GM12878 (cell line): ENCODE measurements around the gene LRRC8B. TPM values are rescaled to one million over a fixed set of nuclear protein-coding genes. Genes with fewer than 3 reads are reported as not detected.

Experiments
- CBFB ChIP-seq: IDR thresholded peaks from 2 replicates; pipeline ENCODE4 v1.6.1; 2016; ENCODE audit warnings: antibody characterized with exemption, low read depth
- CHD2 ChIP-seq: IDR thresholded peaks from 2 replicates; pipeline ENCODE4 v1.6.1; 2011; ENCODE audit warnings: low read depth, low read length, improper control_type of control experiment, borderline replicate concordance
- DPF2 ChIP-seq: fragments of 450-650 bp; IDR thresholded peaks from 2 replicates; pipeline ENCODE4 v1.6.1; 2017; ENCODE audit warnings: mild to moderate bottlenecking
- EGR1 ChIP-seq, 2 experiments: IDR thresholded peaks; 1 replicate in 1 of 2; 2 replicates in 1 of 2; pipeline ENCODE4 v1.6.1; 2011 to 2012; ENCODE audit warnings: low read depth in 2 of 2, low read length in 2 of 2, borderline replicate concordance in 1 of 2, mild to moderate bottlenecking in 1 of 2, moderate library complexity in 1 of 2
- ESRRA ChIP-seq: IDR thresholded peaks from 2 replicates; pipeline ENCODE4 v1.6.1; 2012; ENCODE audit warnings: mild to moderate bottlenecking, low read length, improper control_type of control experiment
- MTA3 ChIP-seq: IDR thresholded peaks from 2 replicates; pipeline ENCODE4 v1.6.1; 2012; ENCODE audit warnings: low read length, inconsistent platforms, borderline replicate concordance
- NBN ChIP-seq: fragments of 450-650 bp; IDR thresholded peaks from 2 replicates; pipeline ENCODE4 v1.6.1; 2016
- NRF1 ChIP-seq: conservative IDR thresholded peaks from 2 replicates; pipeline ENCODE4 v1.6.1; 2011; ENCODE audit warnings: mild to moderate bottlenecking, low read depth, low read length, improper control_type of control experiment
- RAD21 ChIP-seq: IDR thresholded peaks from 2 replicates; pipeline ENCODE4 v1.6.1; 2011; ENCODE audit warnings: mild to moderate bottlenecking, low read depth, low read length, moderate library complexity; ENCODE audit not compliant: insufficient read depth
- RAD51 ChIP-seq: fragments of 450-650 bp; IDR thresholded peaks from 2 replicates; pipeline ENCODE4 v1.6.1; 2016; ENCODE audit warnings: moderate library complexity, mild to moderate bottlenecking, inconsistent platforms
- polyA plus RNA-seq, 11 experiments: library from polyadenylated mRNA; depleted of rRNA in 4 of 11; unstranded in 6 of 11; stranded (reverse) in 5 of 11; fragments of >200 nt; fragmentation: Nextera tagmentation in 4 of 11; fragmentation: Illumina TruSeq in 1 of 11; extraction: Ambion mirVana in 4 of 11; extraction: Trizol in 1 of 11; gene quantifications; 1 replicate in 1 of 11; 2 replicates in 10 of 11; pipeline versions ENCODE4 v1.2.1 to v1.2.3, GENCODE V29; 2011 to 2016; ENCODE audit warnings: inconsistent platforms in 2 of 11, missing spikeins in 2 of 11, low read depth in 1 of 11
- total RNA-seq, 4 experiments: library from RNA; depleted of rRNA in 3 of 4; stranded (reverse); fragments of >200 nt in 3 of 4; fragmentation: Illumina TruSeq in 1 of 4; extraction: Trizol in 1 of 4; gene quantifications; 2 replicates each; pipeline versions ENCODE4 v1.2.1 to v1.2.3, GENCODE V29; 2013 to 2021
- TF ChIP-seq, protein P1 (sequence below): fragments of 150-350 bp; IDR thresholded peaks from 2 replicates; pipeline ENCODE4 v1.6.1; 2016; ENCODE audit warnings: low read depth, low read length
- TF ChIP-seq, protein P2 (sequence below), 3 experiments: IDR thresholded peaks in 2 of 3; conservative IDR thresholded peaks in 1 of 3; 2 replicates each; pipeline ENCODE4 v1.5.1; 2011; ENCODE audit warnings: low read depth in 3 of 3, low read length in 3 of 3, mild to moderate bottlenecking in 3 of 3, control low read depth in 2 of 3, moderate library complexity in 2 of 3, inconsistent platforms in 1 of 3, mixed read lengths in 1 of 3; ENCODE audit not compliant: control insufficient read depth in 2 of 3, insufficient read depth in 1 of 3; ENCODE audit errors: extremely low read depth in 1 of 3
- TF ChIP-seq, protein P3 (sequence below): fragments of 150-350 bp; IDR thresholded peaks from 2 replicates; pipeline ENCODE4 v1.6.1; 2014; ENCODE audit warnings: mild to moderate bottlenecking, low read depth, low read length
- TF ChIP-seq, protein P4 (sequence below): fragments of 450-650 bp; IDR thresholded peaks from 2 replicates; pipeline ENCODE4 v1.6.1; 2017; ENCODE audit warnings: mild to moderate bottlenecking

The LRRC8B gene
- total and polyA plus RNA-seq, 10 of the 15 experiments (the other 5 are each of a cell fraction or from before 2014, with no cell fraction given) = 1.3 to 9.2 (median 5.4) TPM

DNA sequence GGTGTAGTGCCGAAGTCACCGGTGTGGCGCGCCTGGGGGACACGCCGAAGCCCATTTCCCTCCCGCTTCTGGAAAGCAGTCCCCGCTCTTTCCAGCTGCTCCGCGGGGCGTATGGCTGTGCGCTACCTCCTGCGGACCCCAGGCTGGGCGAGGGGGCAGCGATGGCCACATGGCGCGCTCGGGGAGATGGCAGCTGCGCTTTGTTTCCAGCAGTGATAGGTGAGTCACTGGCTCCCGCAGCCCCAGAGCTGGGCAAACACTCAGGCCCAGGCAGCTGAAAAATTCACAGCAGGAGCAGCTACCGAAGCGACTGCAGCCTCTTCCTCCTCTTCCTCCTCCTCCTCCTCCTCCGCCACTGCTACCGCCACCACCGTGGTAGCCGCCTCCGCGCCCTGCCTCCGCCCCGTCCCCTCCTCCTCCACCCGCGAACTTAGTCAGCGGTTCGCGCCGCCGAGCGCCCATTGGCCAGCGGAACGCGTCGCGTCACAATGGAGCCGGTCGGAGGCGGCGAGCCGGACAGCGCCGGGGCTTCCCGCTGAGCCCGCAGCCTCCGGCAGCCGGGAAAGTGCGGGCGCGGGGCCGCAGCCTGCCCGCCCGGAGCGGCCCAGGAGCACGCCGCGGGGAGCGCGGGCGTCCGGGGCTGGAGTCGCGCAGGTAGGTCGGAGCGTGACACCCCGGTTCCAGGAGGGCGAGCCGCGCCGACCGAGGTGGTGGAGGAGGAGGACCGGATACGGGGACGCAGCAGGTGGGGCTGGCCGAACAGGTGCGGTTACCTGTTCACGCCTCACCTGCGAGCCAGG, at the start of gene LRRC8B (continued):
- TF ChIP-seq EGR1 (IDR thresholded peaks at IDR 0.05; ENCODE audit: borderline replicate concordance in 1 of 2, low read depth in 2 of 2, low read length in 2 of 2) (peak in 1 of 2 experiments; percentile 95; a peak in 2 of 3 replicates), CBFB (no peak; the same call in 1 of the 2 replicates), DPF2 (peak; percentile 96), NBN (peak; percentile 76), MTA3 (no peak), RAD51 (no peak), RAD21 (no peak), NRF1 (no peak), ESRRA (no peak), CHD2 (peak; percentile 83)
- TF ChIP-seq, protein P1, sequence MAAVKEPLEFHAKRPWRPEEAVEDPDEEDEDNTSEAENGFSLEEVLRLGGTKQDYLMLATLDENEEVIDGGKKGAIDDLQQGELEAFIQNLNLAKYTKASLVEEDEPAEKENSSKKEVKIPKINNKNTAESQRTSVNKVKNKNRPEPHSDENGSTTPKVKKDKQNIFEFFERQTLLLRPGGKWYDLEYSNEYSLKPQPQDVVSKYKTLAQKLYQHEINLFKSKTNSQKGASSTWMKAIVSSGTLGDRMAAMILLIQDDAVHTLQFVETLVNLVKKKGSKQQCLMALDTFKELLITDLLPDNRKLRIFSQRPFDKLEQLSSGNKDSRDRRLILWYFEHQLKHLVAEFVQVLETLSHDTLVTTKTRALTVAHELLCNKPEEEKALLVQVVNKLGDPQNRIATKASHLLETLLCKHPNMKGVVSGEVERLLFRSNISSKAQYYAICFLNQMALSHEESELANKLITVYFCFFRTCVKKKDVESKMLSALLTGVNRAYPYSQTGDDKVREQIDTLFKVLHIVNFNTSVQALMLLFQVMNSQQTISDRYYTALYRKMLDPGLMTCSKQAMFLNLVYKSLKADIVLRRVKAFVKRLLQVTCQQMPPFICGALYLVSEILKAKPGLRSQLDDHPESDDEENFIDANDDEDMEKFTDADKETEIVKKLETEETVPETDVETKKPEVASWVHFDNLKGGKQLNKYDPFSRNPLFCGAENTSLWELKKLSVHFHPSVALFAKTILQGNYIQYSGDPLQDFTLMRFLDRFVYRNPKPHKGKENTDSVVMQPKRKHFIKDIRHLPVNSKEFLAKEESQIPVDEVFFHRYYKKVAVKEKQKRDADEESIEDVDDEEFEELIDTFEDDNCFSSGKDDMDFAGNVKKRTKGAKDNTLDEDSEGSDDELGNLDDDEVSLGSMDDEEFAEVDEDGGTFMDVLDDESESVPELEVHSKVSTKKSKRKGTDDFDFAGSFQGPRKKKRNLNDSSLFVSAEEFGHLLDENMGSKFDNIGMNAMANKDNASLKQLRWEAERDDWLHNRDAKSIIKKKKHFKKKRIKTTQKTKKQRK = no peak
- TF ChIP-seq, protein P2, sequence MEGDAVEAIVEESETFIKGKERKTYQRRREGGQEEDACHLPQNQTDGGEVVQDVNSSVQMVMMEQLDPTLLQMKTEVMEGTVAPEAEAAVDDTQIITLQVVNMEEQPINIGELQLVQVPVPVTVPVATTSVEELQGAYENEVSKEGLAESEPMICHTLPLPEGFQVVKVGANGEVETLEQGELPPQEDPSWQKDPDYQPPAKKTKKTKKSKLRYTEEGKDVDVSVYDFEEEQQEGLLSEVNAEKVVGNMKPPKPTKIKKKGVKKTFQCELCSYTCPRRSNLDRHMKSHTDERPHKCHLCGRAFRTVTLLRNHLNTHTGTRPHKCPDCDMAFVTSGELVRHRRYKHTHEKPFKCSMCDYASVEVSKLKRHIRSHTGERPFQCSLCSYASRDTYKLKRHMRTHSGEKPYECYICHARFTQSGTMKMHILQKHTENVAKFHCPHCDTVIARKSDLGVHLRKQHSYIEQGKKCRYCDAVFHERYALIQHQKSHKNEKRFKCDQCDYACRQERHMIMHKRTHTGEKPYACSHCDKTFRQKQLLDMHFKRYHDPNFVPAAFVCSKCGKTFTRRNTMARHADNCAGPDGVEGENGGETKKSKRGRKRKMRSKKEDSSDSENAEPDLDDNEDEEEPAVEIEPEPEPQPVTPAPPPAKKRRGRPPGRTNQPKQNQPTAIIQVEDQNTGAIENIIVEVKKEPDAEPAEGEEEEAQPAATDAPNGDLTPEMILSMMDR (IDR thresholded peaks at IDR 0.05 in 2 of 3, conservative IDR thresholded peaks at IDR 0.05 in 1 of 3; ENCODE audit: control insufficient read depth in 2 of 3, extremely low read depth in 1 of 3, insufficient read depth in 1 of 3, low read depth in 3 of 3, low read length in 3 of 3) = no peak
- TF ChIP-seq, protein P3, sequence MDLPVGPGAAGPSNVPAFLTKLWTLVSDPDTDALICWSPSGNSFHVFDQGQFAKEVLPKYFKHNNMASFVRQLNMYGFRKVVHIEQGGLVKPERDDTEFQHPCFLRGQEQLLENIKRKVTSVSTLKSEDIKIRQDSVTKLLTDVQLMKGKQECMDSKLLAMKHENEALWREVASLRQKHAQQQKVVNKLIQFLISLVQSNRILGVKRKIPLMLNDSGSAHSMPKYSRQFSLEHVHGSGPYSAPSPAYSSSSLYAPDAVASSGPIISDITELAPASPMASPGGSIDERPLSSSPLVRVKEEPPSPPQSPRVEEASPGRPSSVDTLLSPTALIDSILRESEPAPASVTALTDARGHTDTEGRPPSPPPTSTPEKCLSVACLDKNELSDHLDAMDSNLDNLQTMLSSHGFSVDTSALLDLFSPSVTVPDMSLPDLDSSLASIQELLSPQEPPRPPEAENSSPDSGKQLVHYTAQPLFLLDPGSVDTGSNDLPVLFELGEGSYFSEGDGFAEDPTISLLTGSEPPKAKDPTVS = no peak
- TF ChIP-seq, protein P4, sequence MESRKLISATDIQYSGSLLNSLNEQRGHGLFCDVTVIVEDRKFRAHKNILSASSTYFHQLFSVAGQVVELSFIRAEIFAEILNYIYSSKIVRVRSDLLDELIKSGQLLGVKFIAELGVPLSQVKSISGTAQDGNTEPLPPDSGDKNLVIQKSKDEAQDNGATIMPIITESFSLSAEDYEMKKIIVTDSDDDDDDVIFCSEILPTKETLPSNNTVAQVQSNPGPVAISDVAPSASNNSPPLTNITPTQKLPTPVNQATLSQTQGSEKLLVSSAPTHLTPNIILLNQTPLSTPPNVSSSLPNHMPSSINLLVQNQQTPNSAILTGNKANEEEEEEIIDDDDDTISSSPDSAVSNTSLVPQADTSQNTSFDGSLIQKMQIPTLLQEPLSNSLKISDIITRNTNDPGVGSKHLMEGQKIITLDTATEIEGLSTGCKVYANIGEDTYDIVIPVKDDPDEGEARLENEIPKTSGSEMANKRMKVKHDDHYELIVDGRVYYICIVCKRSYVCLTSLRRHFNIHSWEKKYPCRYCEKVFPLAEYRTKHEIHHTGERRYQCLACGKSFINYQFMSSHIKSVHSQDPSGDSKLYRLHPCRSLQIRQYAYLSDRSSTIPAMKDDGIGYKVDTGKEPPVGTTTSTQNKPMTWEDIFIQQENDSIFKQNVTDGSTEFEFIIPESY = no peak
